Measurements from ENCODE around the gene PAAF1.

DNA sequence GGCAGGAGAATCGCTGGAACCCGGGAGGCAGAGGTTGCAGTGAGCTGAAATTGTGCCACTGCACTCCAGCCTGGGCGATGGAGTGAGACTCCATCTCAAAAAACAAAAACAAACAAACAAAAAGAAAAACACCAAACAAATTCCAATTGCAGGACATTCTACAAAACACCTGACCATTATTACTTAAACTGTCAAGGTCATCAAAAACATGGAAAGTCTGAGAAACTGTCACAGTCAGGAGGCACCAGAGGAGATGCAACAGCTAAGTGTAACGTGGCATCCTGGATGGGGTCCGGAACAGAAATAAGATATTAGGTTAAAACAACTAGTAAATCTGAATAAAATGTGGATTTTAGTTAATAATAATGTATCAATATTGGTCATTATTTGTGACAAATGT is 73.1 kb downstream of the PAAF1 start:
- TF ChIP-seq CTCF (IDR thresholded peaks at IDR 0.05; ENCODE audit: low read depth, low read length) (no peak), EZH2phosphoT487 (IDR thresholded peaks at IDR 0.05; ENCODE audit: low read depth) (no peak)

Data from OCI-LY3 (cell line).